Inflammatory macrophage treated with lipopolysaccharide for 4 hours (primary cell): Measurements from ENCODE around the gene TUBA4B.

Experiments used
- DNase-seq: peaks from one replicate; pipeline ENCODE4 v3.0.0-alpha.2; 2020

TUBA4B gene

GRCh38 chr2:219218732-219219701 lies 34.0 kb upstream of the TUBA4B start, which contains the start of gene ABCB6:
Gene ABCB6 (minus strand): TSS chr2:219218958. CDS start chr2:219218673, 285 bp downstream.
- DNase-seq, result peak; percentile 70

- DNase-seq, result no peak
Observed at GRCh38 chr2:219219784-219220532, 33.1 kb upstream of the TUBA4B start.

- DNase-seq, result no peak
Observed at GRCh38 chr2:219220652-219221402, 32.2 kb upstream of the TUBA4B start.

- DNase-seq, result no peak
Observed at GRCh38 chr2:219221957-219222518, 31.0 kb upstream of the TUBA4B start.

- DNase-seq, result no peak
Observed at GRCh38 chr2:219223831-219224610, 29.0 kb upstream of the TUBA4B start.

GRCh38 chr2:219225350-219225749 lies 27.7 kb upstream of the TUBA4B start:
- peak; percentile 60 for DNase-seq

- no peak for DNase-seq
Observed at GRCh38 chr2:219228041-219228910, 24.8 kb upstream of the TUBA4B start.

- no peak for DNase-seq
Observed at GRCh38 chr2:219228911-219229304, 24.1 kb upstream of the TUBA4B start.

- DNase-seq, result peak; percentile 100
Observed at GRCh38 chr2:219229305-219230058, 23.6 kb upstream of the TUBA4B start, which contains the start of the genes ANKZF1 and ATG9A. Gene ANKZF1 (plus strand): TSS chr2:219229806. CDS start chr2:219230258, 452 bp downstream. Gene ATG9A (minus strand): TSS chr2:219229636. CDS start chr2:219228024, 1,612 bp downstream.

GRCh38 chr2:219230059-219230540 lies 22.9 kb upstream of the TUBA4B start:
- DNase-seq, result peak; percentile 59

- DNase-seq, result no peak
Observed at GRCh38 chr2:219234331-219234730, 18.7 kb upstream of the TUBA4B start.

GRCh38 chr2:219243291-219243761 lies 9.7 kb upstream of the TUBA4B start:
- peak; percentile 65 for DNase-seq

- no peak for DNase-seq
Observed at GRCh38 chr2:219244789-219245147, 8.3 kb upstream of the TUBA4B start.

GRCh38 chr2:219245148-219245898 lies 7.7 kb upstream of the TUBA4B start, which contains the start of the genes GLB1L and STK16:
Gene GLB1L (minus strand): TSS chr2:219245444. CDS start chr2:219243573, 1,871 bp downstream.
Gene STK16 (plus strand): TSS chr2:219245479. CDS start chr2:219246000, 521 bp downstream.
- DNase-seq, result peak; percentile 93

- no peak for DNase-seq
Observed at GRCh38 chr2:219245899-219246230, 7.2 kb upstream of the TUBA4B start.

- DNase-seq, result no peak
Observed at GRCh38 chr2:219246559-219246958, 6.5 kb upstream of the TUBA4B start.

GRCh38 chr2:219247678-219248642 lies 5.1 kb upstream of the TUBA4B start:
- DNase-seq, result no peak
